Activated CD4-positive, CD25-positive, alpha-beta regulatory T cell treated with anti-CD3 and anti-CD28 coated beads, Interleukin-2, amount 50 U/mL, for 72 hours (primary cell): ENCODE measurements around the gene CFAP298.
"Not testable (repeated sequence)": the region's sequence is repeated elsewhere in the genome, so short reads cannot be mapped to it uniquely, and the experiment has no call there.

ENCODE experiments used
- DNase-seq: peaks from one replicate; pipeline ENCODE4 v3.0.0; 2021

Gene CFAP298

DNA sequence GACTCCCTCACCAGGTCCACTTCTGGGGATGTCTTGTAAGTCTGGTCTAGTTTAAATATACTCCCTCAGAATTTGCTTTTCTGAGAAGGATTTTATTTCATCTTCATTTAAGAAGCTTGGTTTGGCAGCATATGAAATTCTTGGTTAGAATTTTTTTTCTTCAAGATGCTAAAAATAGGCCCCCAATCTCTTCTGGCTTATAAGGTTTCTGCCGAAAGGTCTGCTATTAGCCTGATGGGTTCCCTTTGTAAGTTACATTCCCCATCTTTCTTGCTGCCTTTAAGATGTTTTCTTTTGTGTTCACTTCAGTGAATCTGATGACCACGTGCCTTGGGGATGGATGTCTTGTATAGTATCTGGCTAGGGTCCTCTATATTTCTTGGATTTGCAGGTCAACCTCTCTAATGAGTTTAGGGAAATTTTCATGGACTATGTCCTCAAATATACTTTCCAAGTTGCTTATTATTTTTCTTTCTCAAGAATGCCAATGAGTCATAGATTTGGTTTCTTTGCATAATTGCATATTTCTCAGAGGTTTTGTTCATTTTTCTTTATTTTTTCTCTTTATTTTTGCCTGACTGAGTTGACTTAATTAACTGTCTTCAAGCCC, 46.2 kb downstream of the CFAP298 start:
- no peak for DNase-seq

GRCh38 chr21:32562915-32563314, 49.3 kb downstream of the CFAP298 start:
- DNase-seq = no peak

DNA sequence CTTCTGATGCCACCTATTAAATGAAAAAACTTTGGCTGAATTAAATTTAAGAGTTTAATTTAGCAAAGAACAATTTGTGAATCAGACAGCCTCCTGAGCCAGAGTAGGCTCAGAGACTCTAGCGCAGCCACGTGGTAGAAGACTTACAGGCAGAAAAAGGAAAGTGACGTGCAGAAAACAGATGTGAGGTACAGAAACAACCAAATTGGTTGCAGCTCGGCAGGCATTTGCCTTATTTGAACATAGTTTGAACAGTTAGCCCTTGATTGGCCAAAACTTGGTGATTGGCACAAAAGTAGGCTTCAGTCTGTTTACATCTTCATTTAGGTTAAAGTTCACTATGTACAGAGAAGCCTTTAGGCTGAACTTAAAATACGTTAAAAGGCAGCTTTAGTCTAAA, 49.8 kb downstream of the CFAP298 start:
- DNase-seq = no peak

GRCh38 chr21:32561476-32561875, 50.7 kb downstream of the CFAP298 start:
- DNase-seq = not testable (repeated sequence)

GRCh38 chr21:32560896-32561295, 51.3 kb downstream of the CFAP298 start:
- DNase-seq = no peak

DNA sequence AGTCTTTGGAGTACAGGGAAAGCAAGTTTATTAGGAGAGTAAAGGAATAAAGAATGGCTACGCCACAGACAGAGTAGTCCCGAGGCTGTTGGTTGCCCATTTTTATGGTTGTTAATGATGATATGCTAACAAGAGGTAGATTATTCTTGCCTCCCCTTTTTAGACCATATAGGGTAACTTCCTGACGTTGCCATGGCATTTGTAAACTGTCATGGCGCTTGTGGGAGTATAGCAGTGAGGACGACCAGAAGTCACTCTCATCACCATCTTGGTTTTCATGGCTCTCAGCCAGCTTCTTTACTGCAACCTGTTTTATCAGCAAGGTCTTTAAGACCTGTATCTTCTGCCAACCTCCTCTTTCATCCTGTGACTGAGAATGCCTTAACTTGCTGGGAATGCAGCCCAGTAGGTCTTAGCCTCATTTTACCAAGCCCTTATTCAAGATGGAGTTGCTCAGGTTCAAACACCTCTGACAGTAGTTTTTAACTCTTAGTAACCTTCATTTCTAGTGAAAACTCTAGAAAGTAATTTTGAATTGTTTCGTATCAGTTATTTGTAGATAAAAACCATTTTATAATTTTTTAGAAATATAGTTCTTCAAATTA, 53.1 kb downstream of the CFAP298 start:
- DNase-seq = no peak

- DNase-seq = no peak
Observed at GRCh38 chr21:32558106-32558505, 54.1 kb downstream of the CFAP298 start.

- DNase-seq = no peak
Observed at GRCh38 chr21:32554832-32555638, 57.1 kb downstream of the CFAP298 start.

DNA sequence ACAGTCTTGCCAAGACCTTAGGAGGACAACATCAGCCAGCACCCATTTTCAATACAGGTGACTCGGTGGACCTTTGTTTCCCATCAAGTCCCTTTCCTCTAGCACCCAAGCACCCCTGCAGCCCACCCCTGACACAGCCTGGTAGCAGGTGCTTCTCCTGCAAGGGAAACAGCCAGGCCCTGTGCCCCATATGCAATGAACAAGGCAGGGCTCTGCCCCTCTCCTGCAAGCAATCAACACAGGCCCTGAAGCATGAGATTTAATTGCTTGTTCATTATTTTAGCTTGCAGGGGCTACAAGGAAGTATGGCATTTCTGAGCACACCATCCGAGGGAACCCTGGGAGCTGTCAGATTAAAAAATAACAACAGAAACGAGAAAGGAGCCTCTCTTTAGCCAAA, 62.3 kb downstream of the CFAP298 start:
- no peak for DNase-seq

DNA sequence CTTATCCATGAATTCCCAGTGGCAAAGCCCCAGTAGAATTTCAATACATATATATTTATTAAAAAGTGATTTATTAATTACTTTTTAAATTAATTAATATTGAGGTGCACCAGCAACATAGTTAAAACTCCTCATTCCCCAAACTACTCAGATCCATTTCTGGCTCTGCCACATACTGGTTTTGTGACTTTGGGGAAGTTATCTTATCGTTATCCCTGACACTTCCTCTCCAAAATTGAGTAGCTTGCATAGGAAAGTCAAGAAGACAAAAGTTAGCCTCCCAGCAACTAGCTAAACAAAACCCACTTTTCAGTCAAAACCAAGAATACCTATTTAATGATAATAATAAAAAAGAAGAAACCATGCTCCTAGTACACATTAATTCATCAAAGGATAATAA, 62.7 kb downstream of the CFAP298 start:
- DNase-seq = no peak
